GM19025 (cell line): ENCODE results near the gene GOLGA5.
"Not testable (repeated sequence)": the region's sequence is repeated elsewhere in the genome, so short reads cannot be mapped to it uniquely, and the experiment has no call there.

Experiments
- ATAC-seq: cut with Tn5 transposase; IDR thresholded peaks from one replicate; pipeline ENCODE4 v1.9.1; 2021; ENCODE audit warnings: mild to moderate bottlenecking, low read depth, moderate library complexity; ENCODE audit not compliant: unreplicated experiment

Gene GOLGA5

GRCh38 chr14:92819680-92820535 lies 25.8 kb downstream of the GOLGA5 start:
- ATAC-seq, result not testable (repeated sequence)

GRCh38 chr14:92820536-92820840 lies 26.4 kb downstream of the GOLGA5 start:
- ATAC-seq, result not testable (repeated sequence)

- ATAC-seq, result no peak
Observed at GRCh38 chr14:92830902-92831301, 36.8 kb downstream of the GOLGA5 start.

GRCh38 chr14:92832137-92832700 lies 38.1 kb downstream of the GOLGA5 start:
- no peak for ATAC-seq

- ATAC-seq, result no peak
Observed at GRCh38 chr14:92841930-92842329, 47.8 kb downstream of the GOLGA5 start.

- ATAC-seq, result peak; percentile 37
Observed at GRCh38 chr14:92844204-92844603, 50.1 kb downstream of the GOLGA5 start.

GRCh38 chr14:92846162-92846897 lies 52.2 kb downstream of the GOLGA5 start:
- ATAC-seq, result peak; percentile 70

GRCh38 chr14:92847278-92847677 lies 53.2 kb downstream of the GOLGA5 start:
- ATAC-seq, result no peak

GRCh38 chr14:92847749-92848148 lies 53.6 kb downstream of the GOLGA5 start:
- no peak for ATAC-seq

GRCh38 chr14:92848887-92849286 lies 54.8 kb downstream of the GOLGA5 start:
- ATAC-seq, result no peak

- no peak for ATAC-seq
Observed at GRCh38 chr14:92850492-92850891, 56.4 kb downstream of the GOLGA5 start.

- ATAC-seq, result not testable (repeated sequence)
Observed at GRCh38 chr14:92853136-92853535, 59.0 kb downstream of the GOLGA5 start.

GRCh38 chr14:92860049-92860840 lies 66.1 kb downstream of the GOLGA5 start:
- ATAC-seq, result no peak

- no peak for ATAC-seq
Observed at GRCh38 chr14:92861856-92862745, 68.0 kb downstream of the GOLGA5 start.

GRCh38 chr14:92863286-92864080 lies 69.4 kb downstream of the GOLGA5 start:
- no peak for ATAC-seq

GRCh38 chr14:92865674-92866073 lies 71.6 kb downstream of the GOLGA5 start:
- ATAC-seq, result no peak

GRCh38 chr14:92866181-92866752 lies 72.2 kb downstream of the GOLGA5 start:
- ATAC-seq, result no peak
